Fibroblast of skin of scalp (primary cell): ENCODE results near the gene GABRD.

Experiments used
- DNase-seq: peaks from one replicate; pipeline ENCODE4 v3.0.0-alpha.2; 2013

The GABRD gene

GRCh38 chr1:2018217-2019171 lies 651 bp upstream of the GABRD start:
- DNase-seq = no peak

- no peak for DNase-seq
These were observed 595 bp downstream of the GABRD start for GRCh38 chr1:2019571-2020309.

GRCh38 chr1:2020310-2020655 lies 1.1 kb downstream of the GABRD start:
- DNase-seq = no peak

- DNase-seq = no peak
These were observed 2.4 kb downstream of the GABRD start for GRCh38 chr1:2021550-2021949.

- DNase-seq = no peak
These were observed 3.1 kb downstream of the GABRD start for GRCh38 chr1:2022063-2022770.

GRCh38 chr1:2023187-2023586 lies 4.0 kb downstream of the GABRD start:
- DNase-seq = no peak

GRCh38 chr1:2024451-2024850 lies 5.3 kb downstream of the GABRD start:
- no peak for DNase-seq

- no peak for DNase-seq
These were observed 5.7 kb downstream of the GABRD start for GRCh38 chr1:2024887-2025286.

GRCh38 chr1:2025491-2025981 lies 6.4 kb downstream of the GABRD start:
- DNase-seq = no peak

- DNase-seq = no peak
These were observed 8.9 kb downstream of the GABRD start for GRCh38 chr1:2027961-2028583.

- no peak for DNase-seq
These were observed 9.9 kb downstream of the GABRD start for GRCh38 chr1:2028870-2029560.

GRCh38 chr1:2029561-2029960 lies 10.4 kb downstream of the GABRD start:
- DNase-seq = no peak

GRCh38 chr1:2030076-2030871 lies 11.1 kb downstream of the GABRD start:
- no peak for DNase-seq

GRCh38 chr1:2031546-2032540 lies 12.7 kb downstream of the GABRD start:
- no peak for DNase-seq

- no peak for DNase-seq
These were observed 13.6 kb downstream of the GABRD start for GRCh38 chr1:2032737-2033136.

- DNase-seq = no peak
These were observed 14.0 kb downstream of the GABRD start for GRCh38 chr1:2033165-2033564.

- DNase-seq = no peak
These were observed 17.1 kb downstream of the GABRD start for GRCh38 chr1:2036287-2036686.

GRCh38 chr1:2037314-2037979 lies 18.3 kb downstream of the GABRD start:
- DNase-seq = no peak

GRCh38 chr1:2038229-2038628 lies 19.1 kb downstream of the GABRD start:
- DNase-seq = no peak
